ENCODE results near the gene IGF1R.

GRCh38 chr15:98796685-98797357, 148.5 kb downstream of the IGF1R start:
- TF ChIP-seq CTCF (conservative IDR thresholded peaks at IDR 0.05 in 1 of 2, IDR thresholded peaks at IDR 0.05 in 1 of 2; ENCODE audit: extremely low read depth in 1 of 2, insufficient read depth in 1 of 2, low read depth in 1 of 2, low read length in 2 of 2) = no peak
- no peak for TF ChIP-seq EZH2 (IDR thresholded peaks at IDR 0.05; ENCODE audit: borderline replicate concordance, low read length)

Data from mammary epithelial cell (primary cell).